Mesendoderm (in vitro differentiated cells): ENCODE results near the gene APOA1.

ENCODE experiments used
- DNase-seq: peaks from one replicate; pipeline ENCODE4 v3.0.0; 2013
- H2AK5ac ChIP-seq: 2 replicates; pipeline ENCODE4 v1.6.1; 2013; ENCODE audit warnings: low read length, inconsistent platforms
- H2BK120ac ChIP-seq: 2 replicates; pipeline ENCODE4 v1.6.1; 2013; ENCODE audit warnings: low read depth, mild to moderate bottlenecking, low read length, moderate library complexity, mixed read lengths
- H2BK15ac ChIP-seq: replicated peaks from 2 replicates; pipeline ENCODE4 v1.6.1; 2013; ENCODE audit warnings: low read depth, mild to moderate bottlenecking, moderate library complexity
- H2BK5ac ChIP-seq: 2 replicates; pipeline ENCODE4 v1.6.1; 2013; ENCODE audit warnings: low read length, inconsistent platforms
- H3K18ac ChIP-seq: 2 replicates; pipeline ENCODE4 v1.6.1; 2013; ENCODE audit warnings: mild to moderate bottlenecking, low read length, mixed read lengths
- H3K23ac ChIP-seq: one replicate; pipeline ENCODE4 v1.6.1; 2013; ENCODE audit warnings: low read length
- H3K27ac ChIP-seq: 2 replicates; pipeline ENCODE4 v1.5.1; 2013; ENCODE audit warnings: low read depth, mild to moderate bottlenecking, inconsistent platforms, low read length, moderate library complexity
- H3K27me3 ChIP-seq: 2 replicates; pipeline ENCODE4 v1.6.1; 2013; ENCODE audit warnings: low read length, control low read depth, mild to moderate bottlenecking, inconsistent platforms; ENCODE audit not compliant: insufficient read depth, poor library complexity
- H3K36me3 ChIP-seq: 2 replicates; pipeline ENCODE4 v1.6.1; 2013; ENCODE audit warnings: low read length, inconsistent platforms; ENCODE audit not compliant: control insufficient read depth, insufficient read depth
- H3K4ac ChIP-seq: one replicate; pipeline ENCODE4 v1.6.1; 2013; ENCODE audit warnings: low read depth, mild to moderate bottlenecking, low read length, moderate library complexity
- H3K4me1 ChIP-seq: 2 replicates; pipeline ENCODE4 v1.6.1; 2013; ENCODE audit warnings: low read depth, low read length, inconsistent platforms; ENCODE audit not compliant: control insufficient read depth
- H3K4me2 ChIP-seq: 2 replicates; pipeline ENCODE4 v1.6.1; 2013; ENCODE audit warnings: low read length
- H3K4me3 ChIP-seq: 2 replicates; pipeline ENCODE4 v1.5.1; 2013; ENCODE audit warnings: mild to moderate bottlenecking, low read length
- H3K56ac ChIP-seq: one replicate; pipeline ENCODE4 v1.6.1; 2013; ENCODE audit warnings: low read length
- H3K79me1 ChIP-seq: 2 replicates; pipeline ENCODE4 v1.6.1; 2013; ENCODE audit warnings: low read length, inconsistent platforms
- H3K79me2 ChIP-seq: 2 replicates; pipeline ENCODE4 v1.6.1; 2013; ENCODE audit warnings: mild to moderate bottlenecking, low read length; ENCODE audit not compliant: control insufficient read depth, insufficient read depth
- H3K9ac ChIP-seq: 2 replicates; pipeline ENCODE4 v1.6.1; 2013; ENCODE audit warnings: low read length, inconsistent platforms
- H4K5ac ChIP-seq: one replicate; pipeline ENCODE4 v1.6.1; 2013; ENCODE audit warnings: low read length
- H4K8ac ChIP-seq: one replicate; pipeline ENCODE4 v1.6.1; 2013; ENCODE audit warnings: low read depth, mild to moderate bottlenecking, control low read depth, low read length, moderate library complexity
- WGBS: extraction: QIAGEN DNeasy Blood & Tissue Kit; methylation state at CpG from one replicate; pipeline ENCODE4 v1.1.7; 2013; ENCODE audit warnings: low lambda C conversion rate, missing lambda C conversion rate; ENCODE audit not compliant: insufficient coverage; ENCODE audit errors: extremely low coverage; 5-methylcytosine and 5-hydroxymethylcytosine counted together

APOA1 gene

DNA sequence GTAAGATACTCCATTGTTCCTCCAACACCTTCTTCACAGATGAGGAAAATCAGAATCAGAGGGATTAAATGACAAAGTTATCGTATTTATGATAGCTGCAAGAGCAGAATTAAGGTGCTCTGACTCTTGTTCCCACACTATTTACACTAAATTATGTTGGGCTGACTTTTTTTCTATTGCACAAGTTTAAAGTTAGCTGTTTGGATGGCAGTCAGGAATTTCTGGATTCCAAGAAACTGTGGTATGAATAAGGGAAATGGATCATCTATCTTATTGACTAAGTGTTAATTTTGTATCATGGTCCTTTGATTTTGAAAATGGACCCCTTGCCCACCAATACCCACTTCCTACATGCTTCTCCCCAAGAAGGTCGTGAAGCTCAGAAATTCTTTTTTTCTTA, 19.9 kb upstream of the APOA1 start:
- H3K27me3 ChIP-seq: no peaks in the 10 kb centered on the region
- H3K4me1 ChIP-seq: no peaks in the 10 kb centered on the region
- no peak overlapping the region for H3K23ac ChIP-seq
- DNase-seq: no peak
- no peak overlapping the region for H3K4ac ChIP-seq
- H3K79me2 ChIP-seq: no peaks in the 10 kb centered on the region
- H2BK120ac ChIP-seq: no peak overlapping the region
- H3K9ac ChIP-seq: no peak overlapping the region
- no peaks in the 10 kb centered on the region for H3K79me1 ChIP-seq
- H4K5ac ChIP-seq: no peak overlapping the region
- H2BK5ac ChIP-seq: no peak overlapping the region
- no peak overlapping the region for H3K4me3 ChIP-seq
- H3K18ac ChIP-seq: no peak overlapping the region
- peaks cover 4% of the 10 kb centered on the region for H3K36me3 ChIP-seq
- H2BK15ac ChIP-seq: no peak overlapping the region
- no peak overlapping the region for H3K56ac ChIP-seq
- WGBS: no CpG with 5 or more reads among the region's 2 CpGs
- H3K27ac ChIP-seq: no peak overlapping the region
- no peak overlapping the region for H3K4me2 ChIP-seq
- no peak overlapping the region for H4K8ac ChIP-seq
- no peak overlapping the region for H2AK5ac ChIP-seq

DNA sequence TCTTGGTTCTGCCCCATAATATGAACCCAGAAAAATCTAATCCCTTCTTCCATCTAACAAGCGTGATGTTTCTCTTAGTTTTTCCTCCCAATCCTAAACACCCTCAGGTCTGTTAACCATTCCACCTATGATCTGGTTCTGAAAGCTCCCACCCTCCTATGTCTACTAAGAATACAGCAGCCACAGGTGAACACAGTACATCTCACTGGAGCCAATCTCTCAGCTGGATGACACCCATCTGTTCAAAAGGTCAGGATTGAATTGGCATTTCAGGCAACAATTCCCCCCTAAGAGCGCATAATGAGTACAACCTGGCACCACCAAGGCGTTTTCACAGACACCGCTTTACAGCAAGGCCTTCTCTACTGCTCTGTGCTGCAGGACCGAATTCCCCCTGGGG, 19.0 kb upstream of the APOA1 start:
- Histone ChIP-seq H3K4me2 (no peak overlapping the region), H3K56ac (no peak overlapping the region)
- no CpG with 5 or more reads among the region's 5 CpGs for whole genome bisulfite sequencing

DNA sequence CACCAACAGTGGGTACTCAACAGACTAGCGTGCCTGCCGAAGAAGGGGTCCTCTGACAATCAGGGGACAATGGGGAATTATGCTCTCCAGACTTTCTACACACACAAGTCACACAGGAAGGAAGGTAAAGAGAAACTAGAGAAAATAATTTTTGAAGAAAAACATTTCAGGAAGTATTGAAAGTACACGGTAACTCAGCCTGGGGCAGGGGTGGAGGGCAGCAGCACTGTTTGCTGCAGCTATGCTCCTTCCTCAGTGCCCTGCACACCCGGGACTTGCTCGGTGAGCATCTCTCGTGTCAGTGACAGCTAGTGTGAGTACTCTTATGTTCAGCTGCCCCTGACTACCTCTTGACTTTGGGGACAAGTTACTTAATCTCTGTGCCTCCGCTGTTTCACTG, 18.0 kb upstream of the APOA1 start:
- H3K4me1 ChIP-seq: no peaks in the 10 kb centered on the region
- no peak overlapping the region for H3K27ac ChIP-seq
- H2BK15ac ChIP-seq: no peak overlapping the region
- WGBS: no CpG with 5 or more reads among the region's 7 CpGs
- H2AK5ac ChIP-seq: no peak overlapping the region
- H4K8ac ChIP-seq: no peak overlapping the region
- H3K4ac ChIP-seq: no peak overlapping the region
- H3K27me3 ChIP-seq: no peaks in the 10 kb centered on the region
- H3K4me2 ChIP-seq: no peak overlapping the region
- H2BK120ac ChIP-seq: no peak overlapping the region
- no peak overlapping the region for H3K9ac ChIP-seq
- DNase-seq: no peak
- no peak overlapping the region for H4K5ac ChIP-seq
- no peak overlapping the region for H3K18ac ChIP-seq
- peaks cover 1% of the 10 kb centered on the region for H3K36me3 ChIP-seq
- H3K23ac ChIP-seq: no peak overlapping the region
- H2BK5ac ChIP-seq: no peak overlapping the region
- H3K56ac ChIP-seq: no peak overlapping the region
- H3K79me2 ChIP-seq: no peaks in the 10 kb centered on the region
- H3K4me3 ChIP-seq: no peak overlapping the region
- no peaks in the 10 kb centered on the region for H3K79me1 ChIP-seq

More for the DNA sequence above, 19.0 kb upstream of the APOA1 start:
- no peak overlapping the region for H2AK5ac ChIP-seq
- H3K27me3 ChIP-seq: no peaks in the 10 kb centered on the region
- no peak overlapping the region for H2BK5ac ChIP-seq
- H2BK120ac ChIP-seq: no peak overlapping the region
- no peaks in the 10 kb centered on the region for H3K4me1 ChIP-seq
- H3K9ac ChIP-seq: no peak overlapping the region
- H2BK15ac ChIP-seq: no peak overlapping the region
- H3K27ac ChIP-seq: no peak overlapping the region
- H4K8ac ChIP-seq: no peak overlapping the region
- H3K23ac ChIP-seq: no peak overlapping the region
- H4K5ac ChIP-seq: no peak overlapping the region
- no peak overlapping the region for H3K18ac ChIP-seq
- no peaks in the 10 kb centered on the region for H3K79me2 ChIP-seq
- H3K4ac ChIP-seq: no peak overlapping the region
- peaks cover 1% of the 10 kb centered on the region for H3K36me3 ChIP-seq
- DNase-seq: no peak
- H3K79me1 ChIP-seq: no peaks in the 10 kb centered on the region
- no peak overlapping the region for H3K4me3 ChIP-seq

DNA sequence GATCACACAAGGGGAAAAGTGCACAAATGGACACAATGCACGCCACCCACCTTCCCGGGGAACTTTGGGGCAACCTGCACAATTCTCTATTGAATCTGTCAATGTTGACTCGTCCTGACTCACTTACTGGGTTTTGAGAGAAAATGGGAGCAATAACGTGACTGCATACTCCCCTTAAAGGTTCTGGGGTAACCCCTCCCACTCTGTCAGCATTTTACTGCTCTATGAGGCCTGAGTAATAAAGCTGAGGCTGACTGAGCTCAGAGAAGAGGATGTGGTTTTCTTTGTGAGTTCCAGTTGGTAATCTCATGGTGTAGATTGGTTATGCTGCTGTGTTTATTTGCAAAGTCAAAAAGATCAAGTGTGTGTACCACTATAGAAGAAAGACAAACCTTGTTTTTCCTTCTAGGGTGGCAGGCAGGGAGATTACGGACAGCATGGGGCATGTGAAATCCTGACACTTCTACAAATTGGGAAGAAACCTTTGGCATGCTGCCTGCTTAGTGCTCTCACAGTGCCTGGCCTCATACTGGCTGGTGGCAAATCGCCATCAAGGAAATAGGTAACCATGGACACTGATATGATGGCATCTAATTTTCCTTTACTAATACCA, 16.1 kb upstream of the APOA1 start:
- no peak overlapping the region for H3K18ac ChIP-seq
- no peak overlapping the region for H2BK5ac ChIP-seq
- no peak overlapping the region for H3K27ac ChIP-seq
- no peak overlapping the region for H3K4ac ChIP-seq
- DNase-seq: no peak
- no peak overlapping the region for H3K4me2 ChIP-seq
- H2BK15ac ChIP-seq: no peak overlapping the region
- H3K79me2 ChIP-seq: no peaks in the 10 kb centered on the region
- no peaks in the 10 kb centered on the region for H3K4me1 ChIP-seq
- H3K4me3 ChIP-seq: no peak overlapping the region
- H3K27me3 ChIP-seq: no peaks in the 10 kb centered on the region
- H3K79me1 ChIP-seq: no peaks in the 10 kb centered on the region
- H3K56ac ChIP-seq: no peak overlapping the region
- H2AK5ac ChIP-seq: no peak overlapping the region
- H3K23ac ChIP-seq: no peak overlapping the region
- WGBS: no CpG with 5 or more reads among the region's 6 CpGs
- H4K8ac ChIP-seq: no peak overlapping the region
- no peaks in the 10 kb centered on the region for H3K36me3 ChIP-seq
- no peak overlapping the region for H3K9ac ChIP-seq
- no peak overlapping the region for H4K5ac ChIP-seq
- no peak overlapping the region for H2BK120ac ChIP-seq

DNA sequence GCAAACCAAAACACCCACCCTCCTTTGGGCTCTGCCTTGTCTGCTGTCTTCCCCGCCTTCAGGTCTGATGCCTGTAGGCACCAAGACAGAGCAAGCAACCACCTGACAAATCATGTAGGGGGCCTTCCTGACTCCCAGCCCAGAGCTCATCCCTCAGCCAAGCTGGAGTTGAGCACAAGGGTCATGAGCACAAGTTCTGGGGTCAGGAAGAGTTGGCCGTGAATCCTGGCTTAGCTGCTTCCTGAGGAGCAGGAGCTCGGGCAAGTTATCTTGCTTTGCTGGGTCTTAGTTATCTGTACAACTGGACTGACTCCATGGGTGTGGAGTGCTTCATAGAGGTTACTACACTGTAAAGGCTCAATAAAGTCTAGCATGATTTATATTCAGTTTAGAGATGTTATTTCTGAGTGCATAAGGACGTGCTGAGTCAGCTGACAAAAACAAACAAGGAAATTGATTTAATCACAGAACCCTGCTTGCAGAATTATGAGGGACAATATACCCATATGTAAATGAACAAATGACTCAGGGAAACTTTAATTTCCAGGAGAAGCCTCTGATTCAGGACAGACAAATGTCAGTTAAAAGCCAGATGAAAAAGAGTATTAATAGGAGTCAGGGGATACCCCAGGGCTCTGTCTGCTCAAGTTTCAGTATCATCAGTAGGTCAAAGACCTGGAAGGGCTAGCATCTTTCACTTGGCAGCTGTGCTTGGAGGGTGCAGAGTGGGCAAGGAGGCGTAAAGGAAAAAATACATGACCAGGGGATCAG, 15.0 kb upstream of the APOA1 start:
- no CpG with 5 or more reads among the region's 5 CpGs for WGBS
- no peaks in the 10 kb centered on the region for H3K79me1 ChIP-seq
- no peak overlapping the region for H2AK5ac ChIP-seq
- no peak overlapping the region for H3K4ac ChIP-seq
- no peak overlapping the region for H3K56ac ChIP-seq
- H2BK120ac ChIP-seq: no peak overlapping the region
- H3K27ac ChIP-seq: no peak overlapping the region
- H3K23ac ChIP-seq: no peak overlapping the region
- no peaks in the 10 kb centered on the region for H3K36me3 ChIP-seq
- H3K18ac ChIP-seq: no peak overlapping the region
- no peak overlapping the region for H3K4me3 ChIP-seq
- H3K4me2 ChIP-seq: no peak overlapping the region
- no peak overlapping the region for H2BK15ac ChIP-seq
- no peak overlapping the region for H2BK5ac ChIP-seq
- H4K5ac ChIP-seq: no peak overlapping the region
- no peak overlapping the region for H4K8ac ChIP-seq
- no peaks in the 10 kb centered on the region for H3K4me1 ChIP-seq
- H3K27me3 ChIP-seq: no peaks in the 10 kb centered on the region
- no peak overlapping the region for H3K9ac ChIP-seq
- no peak for DNase-seq
- no peaks in the 10 kb centered on the region for H3K79me2 ChIP-seq
